Middle frontal gyrus (tissue), 1 donor: ENCODE measurements around the gene USH2A.

Experiments used
- DNase-seq: peaks from one replicate; pipeline ENCODE4 v3.0.0-alpha.2; 2015; ENCODE audit warnings: low spot score; ENCODE audit errors: extremely low spot score

USH2A gene

DNA sequence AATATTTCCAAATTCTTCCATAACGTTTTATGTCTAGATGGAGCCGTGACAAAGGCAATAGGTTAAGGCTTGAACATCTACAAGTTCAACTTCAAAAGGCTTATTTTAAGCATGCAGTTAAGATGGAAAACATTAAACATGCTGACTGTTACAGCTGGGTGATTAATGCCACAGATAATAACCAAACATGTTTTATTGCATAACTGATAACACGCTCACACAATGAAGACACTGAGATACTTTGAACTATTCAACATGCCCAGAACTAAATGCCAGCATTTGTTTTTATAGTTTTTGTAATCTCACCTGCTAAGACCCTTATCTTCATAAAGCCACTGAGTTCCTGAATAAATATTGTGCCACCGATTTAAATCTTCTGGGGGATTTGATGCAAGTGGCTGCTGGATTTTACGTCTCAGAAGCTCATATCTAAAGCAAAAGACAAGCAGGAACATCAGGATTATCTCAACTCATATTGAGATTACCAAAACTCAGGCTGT lies 545.7 kb downstream of the USH2A start:
- no peak for DNase-seq

DNA sequence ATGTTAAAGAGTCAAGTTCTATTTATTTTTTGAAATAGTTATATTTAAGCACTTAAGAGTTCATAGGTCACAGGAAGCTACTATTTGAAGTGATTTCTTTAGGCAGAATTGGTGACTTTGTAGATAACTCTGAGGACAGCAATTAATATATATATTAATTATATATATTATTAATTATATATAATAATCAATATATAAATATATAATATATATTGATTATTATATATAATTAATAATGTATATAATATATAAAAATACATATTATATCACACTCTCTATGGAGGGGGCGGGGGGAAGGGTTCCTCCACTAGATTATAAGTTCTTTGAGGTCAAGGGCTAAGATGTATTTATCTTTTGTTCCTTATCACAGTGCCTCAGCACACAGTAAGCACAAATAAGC lies 547.5 kb downstream of the USH2A start:
- DNase-seq, result no peak

DNA sequence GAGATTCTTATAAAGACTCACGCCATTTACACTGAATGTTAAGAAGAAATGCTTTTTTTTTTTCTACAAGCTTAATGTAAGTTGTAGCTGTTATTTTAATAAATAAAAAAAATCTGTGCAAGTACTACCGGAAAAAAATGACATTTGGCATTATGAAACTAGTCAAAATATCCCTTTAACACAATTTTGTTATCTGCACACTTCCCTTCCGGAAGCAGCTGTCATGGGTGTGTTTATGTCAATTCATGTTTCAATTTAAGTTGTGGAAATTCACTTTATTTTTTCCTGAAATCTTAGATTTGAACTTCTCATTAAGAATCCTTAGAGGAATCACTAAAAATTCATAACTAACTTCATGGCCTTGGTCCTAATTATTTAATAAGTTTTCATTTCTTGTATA lies 548.0 kb downstream of the USH2A start:
- DNase-seq, result no peak

DNA sequence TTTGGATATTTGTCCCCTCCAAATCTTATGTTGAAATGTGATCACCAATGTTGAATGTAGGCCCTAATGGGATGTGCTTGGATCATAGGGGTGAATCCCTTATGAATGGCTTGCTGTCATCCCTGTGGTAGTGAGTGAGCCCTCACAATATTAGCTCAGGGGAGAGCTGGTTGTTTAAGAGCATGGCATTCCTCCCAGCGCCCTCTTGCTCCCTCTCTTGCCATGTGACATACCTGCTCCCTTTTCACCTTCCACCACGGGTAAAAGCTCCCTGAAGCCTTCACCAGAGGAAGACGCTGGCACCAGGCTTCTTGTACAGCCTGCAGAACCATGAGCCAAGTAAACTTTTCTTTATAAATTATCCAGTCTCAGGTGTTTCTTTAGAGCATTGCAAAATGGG lies 550.6 kb downstream of the USH2A start:
- no peak for DNase-seq

DNA sequence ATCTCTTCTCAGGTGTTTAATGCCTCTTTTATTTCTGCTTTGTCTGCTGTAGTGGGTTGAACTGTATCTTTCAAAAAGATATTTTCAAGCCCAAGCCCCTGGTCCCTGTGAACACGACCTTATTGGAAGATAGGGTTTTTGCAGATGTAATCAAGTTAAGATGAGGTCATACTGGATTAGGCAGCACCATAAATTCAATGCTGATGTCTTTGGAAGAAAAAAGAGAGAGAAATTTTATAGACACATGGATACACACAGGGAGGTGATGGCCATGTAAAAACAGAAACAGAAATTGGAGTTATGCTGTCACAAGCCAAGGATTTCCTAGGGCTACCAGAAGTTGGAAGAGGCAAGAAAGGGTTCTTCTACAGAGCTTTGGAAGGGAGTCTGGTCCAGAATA lies 554.7 kb downstream of the USH2A start:
- DNase-seq, result no peak

DNA sequence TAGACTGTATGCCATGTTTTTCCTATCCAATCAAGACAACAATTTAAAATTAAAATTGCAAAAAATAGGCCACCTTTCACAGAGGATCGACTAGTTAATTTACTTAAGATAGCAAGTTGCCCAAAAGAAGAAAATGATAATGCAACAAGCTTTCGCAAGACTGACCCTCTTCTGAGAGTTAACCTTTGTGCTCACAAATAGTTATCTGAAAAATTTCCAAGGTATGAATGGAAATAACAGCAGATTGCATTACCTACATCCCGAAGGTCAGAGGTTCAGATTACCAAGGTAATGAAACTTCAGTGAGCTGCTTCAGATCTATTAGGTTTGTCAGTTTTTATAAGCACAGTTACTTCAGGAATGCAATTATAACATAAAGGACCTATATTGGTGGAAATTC lies 558.2 kb downstream of the USH2A start:
- no peak for DNase-seq

DNA sequence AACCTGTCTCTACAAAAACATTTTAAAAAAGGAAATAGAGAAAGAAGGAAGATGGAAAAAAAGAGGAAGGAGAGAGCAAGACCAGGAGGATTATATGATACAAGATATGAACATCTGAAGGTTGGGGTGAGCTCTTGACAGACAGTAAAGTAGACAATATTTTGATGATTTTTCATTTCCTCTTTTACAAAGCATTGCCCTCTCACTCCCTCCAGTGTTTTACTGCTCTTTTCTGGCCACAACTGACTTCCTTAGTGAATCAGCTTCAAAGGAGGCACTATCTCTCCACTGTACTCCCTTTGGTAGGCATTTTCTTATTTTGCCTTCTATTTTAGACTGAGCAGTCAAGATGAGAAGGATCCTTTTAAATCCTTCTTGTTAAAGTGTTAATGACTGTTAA lies 559.5 kb downstream of the USH2A start:
- DNase-seq, result no peak

DNA sequence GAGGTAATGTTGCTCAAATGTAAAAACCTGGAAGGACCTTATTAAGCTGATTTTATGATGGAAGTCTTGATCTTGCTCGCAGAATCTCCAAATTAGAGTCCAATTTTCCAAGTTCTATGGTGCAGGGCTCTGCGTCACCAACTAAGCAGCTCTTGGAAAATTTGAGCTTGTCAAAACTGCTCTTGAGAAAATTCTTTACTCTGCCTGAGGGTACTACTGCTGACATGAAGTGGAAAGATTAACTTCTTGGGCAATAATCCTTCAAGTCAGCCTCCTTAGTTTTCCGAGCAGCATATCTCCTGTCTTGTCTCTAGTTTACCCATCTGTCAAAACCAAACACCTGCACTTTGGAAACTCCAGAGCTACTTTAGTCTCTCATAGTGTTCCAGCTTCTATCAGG lies 562.4 kb downstream of the USH2A start:
- no peak for DNase-seq

DNA sequence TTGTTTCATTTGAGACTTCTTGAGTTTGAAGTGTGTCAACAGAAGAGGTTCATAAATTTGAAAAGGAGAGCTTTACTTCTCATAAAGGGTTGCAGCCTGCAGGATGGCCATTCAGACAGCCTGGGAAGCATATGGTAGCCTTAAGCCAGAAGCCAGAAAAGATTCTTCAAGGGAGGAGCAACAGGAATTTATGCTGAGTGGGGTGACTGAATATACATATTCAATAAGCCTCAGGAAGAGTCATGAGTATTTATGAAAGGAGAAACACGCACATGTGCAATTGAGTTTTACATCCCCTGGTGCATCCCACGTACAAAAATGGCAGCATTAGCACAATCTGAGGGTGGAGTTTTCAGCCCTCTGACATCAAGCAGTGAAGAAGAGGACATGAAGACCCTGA lies 565.9 kb downstream of the USH2A start:
- DNase-seq, result no peak

DNA sequence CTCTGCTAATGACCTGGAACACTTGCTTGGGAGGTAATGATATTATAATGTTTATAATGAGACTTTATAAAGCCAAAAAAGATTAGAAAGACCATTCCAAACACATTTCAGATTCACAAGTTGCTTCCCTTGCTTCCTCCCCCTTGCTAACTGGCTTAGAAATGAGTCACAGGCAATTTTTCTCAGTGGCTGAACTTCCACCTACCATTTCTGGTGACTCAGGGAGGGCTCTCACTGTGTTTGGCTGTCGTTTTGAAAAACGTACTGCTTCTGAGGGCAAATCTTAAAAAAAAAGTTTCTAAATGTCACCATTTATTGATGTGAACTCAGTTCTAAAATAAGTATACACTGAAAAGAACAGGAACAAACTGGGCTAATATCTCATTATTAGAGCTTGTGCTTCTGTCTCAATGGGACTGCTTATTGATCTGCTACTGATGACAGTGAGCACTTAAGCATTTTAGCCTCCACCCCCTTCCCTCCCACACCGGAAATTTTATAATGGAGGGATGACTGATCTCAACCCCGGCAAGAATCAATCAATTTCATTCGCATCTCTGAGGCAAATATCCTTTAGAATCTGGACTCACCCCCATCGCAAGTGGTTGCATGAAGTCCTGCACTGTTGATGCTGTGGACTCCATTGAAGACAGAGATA lies 577.9 kb downstream of the USH2A start:
- DNase-seq, result no peak

DNA sequence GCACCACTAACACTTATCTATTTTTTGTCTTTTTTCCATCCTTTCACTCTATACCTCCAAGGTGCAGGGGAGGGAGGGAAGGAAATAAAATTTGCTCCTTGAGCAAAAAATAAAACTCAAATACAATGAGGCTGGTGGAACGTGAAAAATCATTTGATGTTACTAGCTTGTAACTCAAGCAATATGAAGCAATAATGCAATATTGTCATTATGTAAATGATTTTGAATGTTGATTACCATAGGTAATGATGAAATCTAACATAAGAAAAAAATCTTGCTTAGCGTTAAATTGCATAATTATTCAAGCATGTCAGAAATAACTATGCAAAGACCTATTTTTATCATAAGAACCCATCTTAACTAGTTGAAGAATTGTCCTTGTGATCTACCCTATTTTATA lies 578.5 kb downstream of the USH2A start:
- no peak for DNase-seq

DNA sequence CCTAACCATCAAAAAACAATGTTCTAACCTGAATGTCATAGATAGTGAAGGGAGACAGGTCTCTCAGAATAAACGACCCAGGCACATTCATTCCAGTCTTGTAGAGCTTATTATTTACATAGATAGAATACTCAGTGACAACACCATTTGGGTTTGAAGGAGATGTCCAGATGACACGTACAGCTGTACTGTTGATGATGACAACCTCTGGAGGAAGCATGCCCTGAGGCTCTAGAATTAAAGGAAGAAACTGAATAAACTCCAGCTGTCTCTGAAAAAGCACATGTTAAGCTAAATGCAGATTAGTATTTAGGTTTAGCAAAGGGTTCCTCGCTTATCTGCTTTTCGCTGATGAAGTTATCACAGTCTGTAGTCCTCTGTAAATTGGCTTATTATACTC lies 579.0 kb downstream of the USH2A start:
- no peak for DNase-seq

DNA sequence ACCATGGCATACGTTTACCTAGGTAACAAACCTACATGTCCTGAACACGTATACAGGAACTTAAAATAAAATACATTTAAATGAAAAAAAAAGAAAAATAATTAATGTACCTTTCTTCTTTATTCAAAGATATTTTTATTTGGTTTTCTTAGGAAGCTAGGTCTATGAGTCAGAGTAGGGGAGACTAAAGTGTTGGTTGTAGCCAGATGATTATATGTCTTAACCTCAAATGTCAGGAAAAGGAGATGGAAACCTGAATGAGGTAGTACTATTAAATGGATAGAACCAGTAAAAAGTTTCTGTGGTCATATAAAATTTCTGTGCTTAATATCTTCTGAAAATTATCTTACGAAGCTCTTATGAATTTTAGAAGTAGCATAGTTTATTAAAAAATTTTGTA lies 580.3 kb downstream of the USH2A start:
- no peak for DNase-seq

DNA sequence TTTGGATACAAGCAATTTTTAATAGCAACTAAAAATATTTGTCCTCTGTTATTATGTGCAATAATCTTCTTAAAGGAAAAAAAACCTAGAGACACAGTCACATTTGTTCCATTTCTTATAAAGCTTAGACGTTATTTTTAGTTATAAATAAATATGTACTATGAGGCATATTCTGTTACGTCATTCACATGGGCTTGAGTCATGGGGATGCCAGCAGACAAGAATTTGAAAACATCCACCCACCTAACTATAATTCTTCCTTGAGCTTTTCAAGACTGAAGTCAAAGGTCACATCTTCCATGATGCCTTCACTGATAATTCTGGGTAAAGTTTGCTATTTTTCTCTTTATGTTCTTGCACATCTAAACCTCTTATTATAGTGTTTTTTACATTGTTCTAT lies 587.3 kb downstream of the USH2A start:
- DNase-seq, result no peak

DNA sequence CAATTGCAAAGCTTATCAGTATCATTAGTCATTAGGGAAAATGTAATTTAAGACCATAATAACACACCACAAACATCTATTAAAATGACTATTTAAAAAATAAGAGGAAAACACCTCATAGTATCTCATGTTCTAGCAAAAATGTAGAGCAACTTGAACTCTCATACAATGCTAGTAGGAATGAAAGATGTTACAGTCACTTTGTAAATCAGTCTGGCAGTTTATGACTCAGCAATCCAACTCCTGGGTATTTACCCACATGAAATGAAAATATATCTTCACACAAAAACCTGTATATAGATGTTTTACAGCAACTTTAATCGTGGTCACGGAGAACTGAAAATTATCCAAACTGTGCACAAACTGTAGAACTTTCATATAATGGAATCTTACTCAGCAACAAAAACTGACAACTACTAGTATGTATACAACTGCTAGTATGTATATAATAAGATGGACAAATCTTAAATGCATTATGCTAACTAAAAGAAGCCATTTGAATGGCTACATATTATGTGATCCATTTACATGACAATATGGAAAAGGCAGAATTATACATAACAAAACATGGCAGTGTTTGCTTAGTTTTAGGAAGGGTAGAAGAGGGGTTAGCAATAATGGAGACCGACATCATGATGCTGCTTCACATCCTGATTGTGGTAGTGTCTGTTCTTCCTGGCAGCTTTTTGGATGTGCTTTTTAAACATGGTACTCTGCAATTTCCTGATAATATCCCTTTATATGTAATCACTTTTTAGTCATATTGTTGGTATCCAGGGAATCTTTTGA lies 589.1 kb downstream of the USH2A start:
- no peak for DNase-seq

DNA sequence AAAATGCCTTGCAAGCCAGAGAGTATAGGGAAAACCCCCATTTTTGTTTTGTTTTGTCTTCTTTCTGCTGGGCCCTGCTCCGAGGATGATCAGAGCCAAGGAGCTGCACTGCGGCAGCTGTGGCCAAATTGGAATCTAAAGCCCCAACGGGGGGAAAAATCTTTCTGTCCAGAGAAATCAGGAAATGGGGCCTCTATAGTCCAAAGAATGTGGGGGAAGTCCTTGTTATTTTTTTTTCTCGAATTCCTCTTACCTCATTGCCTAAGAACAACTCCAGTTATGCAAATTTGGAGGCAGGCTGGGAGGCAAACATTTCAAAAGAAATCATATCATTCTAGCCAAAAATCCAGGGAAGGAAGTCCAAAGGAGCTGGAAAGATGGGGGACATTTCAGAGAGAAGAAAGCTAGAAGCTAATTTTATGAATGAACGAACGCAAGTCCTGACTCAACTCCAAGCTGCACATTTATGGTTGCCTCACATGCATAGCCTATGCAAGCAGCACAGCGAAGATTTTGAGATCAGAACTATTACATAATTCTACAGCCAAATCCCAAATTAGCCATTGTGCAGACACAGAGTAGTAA lies 592.9 kb downstream of the USH2A start:
- no peak for DNase-seq

DNA sequence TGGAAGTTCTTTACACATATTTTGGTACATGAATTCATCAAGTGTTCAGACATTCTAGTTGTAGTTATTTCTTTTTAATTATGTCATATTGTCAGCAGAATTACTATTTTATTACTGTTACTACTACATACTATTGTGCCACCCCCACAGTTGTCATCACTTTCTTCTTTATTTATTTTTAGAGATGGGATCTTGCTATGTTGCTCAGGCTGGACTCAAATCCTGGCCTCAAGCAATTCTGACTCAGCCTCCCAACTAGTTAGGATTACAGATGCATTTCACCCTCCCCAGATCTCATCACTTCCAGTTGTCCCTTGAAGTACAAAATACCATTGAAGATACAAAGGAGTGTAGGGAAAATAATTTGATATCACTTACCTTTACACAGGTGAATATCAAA lies 598.2 kb downstream of the USH2A start:
- no peak for DNase-seq

DNA sequence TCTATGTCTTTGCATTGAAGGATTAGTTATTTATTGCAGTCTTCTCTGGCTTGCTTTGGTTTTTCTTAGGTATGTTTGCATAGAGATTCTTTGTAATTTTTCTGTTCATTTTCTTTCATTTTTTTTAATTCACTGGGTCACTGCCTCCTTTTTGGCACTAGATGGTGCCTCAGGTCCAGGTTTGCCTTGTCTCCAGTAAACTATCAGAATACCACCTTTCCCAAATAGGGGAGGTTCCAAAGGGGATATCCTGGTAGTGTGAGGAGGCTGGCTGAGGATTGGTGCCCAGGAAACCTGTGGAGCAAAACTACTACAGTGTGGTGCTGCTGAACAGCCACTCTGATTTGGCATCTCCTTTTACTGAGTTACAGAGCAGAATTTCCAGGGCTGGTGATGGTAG lies 599.0 kb downstream of the USH2A start:
- DNase-seq, result no peak

DNA sequence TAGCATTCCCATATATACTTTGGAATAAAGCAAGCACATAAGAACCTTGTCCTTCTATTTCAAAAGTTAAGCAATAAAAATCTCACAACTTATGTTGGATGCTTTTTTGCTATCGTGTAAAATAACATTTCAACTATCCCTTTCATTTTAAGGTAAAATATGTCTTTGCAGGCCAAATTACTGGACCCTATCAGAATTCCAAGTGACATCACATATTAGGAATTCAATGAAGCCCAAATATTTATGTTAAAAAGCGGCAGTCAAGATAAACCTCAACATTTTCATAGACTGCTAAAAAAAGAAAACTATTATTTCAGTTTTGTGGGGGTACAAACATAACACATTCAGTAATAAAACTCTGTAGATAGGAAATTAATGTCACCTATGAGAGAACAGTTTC lies 604.1 kb downstream of the USH2A start:
- DNase-seq, result no peak

DNA sequence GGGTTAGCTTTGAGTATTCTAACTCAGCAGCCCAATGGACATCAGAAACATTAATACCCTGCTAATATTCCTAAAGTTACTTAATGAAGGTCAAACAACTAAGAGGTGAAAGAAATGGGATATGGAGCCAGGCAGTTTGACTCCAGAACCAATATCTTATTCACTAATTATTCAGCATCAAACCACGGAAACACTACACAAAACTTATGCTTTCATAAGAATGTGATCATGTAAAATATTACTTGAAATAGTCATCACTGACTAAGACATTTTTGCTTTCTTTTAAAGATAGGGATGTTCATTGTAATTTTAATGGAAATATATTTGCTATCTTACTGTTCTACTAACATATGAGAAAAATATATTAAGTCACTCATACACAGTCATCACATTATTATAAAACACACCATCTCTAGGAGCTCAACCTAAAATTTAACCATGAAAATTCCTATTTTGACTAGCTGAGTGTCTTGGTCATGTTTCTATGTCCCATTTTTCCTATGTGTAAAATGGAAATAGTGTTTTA lies 615.3 kb downstream of the USH2A start:
- no peak for DNase-seq

DNA sequence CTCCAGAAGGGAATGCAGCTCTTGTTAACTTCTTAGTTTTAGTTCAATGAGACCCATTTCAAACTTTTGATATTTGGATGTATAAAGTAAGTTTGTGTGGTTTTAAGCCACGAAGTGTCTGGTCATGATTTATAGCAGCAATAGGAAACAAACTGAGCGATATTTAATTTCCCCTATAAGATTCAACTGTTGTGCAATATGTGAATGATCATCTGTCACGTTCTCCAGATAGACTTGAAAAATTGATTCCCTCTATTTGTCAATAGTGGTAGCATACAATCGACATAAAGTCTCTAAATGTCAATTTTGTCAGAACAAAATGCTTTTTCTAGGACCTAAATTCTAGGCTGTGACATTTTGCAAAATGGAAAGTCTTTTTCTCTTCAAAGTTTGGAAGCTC lies 616.0 kb downstream of the USH2A start:
- no peak for DNase-seq

DNA sequence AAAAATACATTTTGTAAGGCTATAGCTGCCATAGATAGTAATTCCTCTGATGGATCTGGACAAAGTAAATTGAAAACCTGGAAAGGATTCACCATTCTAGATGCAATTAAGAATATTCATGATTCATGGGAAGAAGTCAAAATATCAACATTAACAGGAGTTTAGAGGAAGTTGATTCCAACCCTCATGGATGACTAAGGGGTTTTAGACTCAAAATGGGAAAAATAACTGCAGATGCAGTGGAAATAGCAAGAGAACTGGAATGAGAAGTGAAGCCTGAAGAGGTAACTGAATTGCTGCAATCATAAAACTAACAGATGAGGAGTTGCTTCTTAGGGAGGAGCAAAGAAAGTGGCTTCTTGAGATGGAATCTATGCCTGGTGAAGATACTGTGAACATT lies 625.4 kb downstream of the USH2A start:
- DNase-seq, result no peak
